ENCODE measurements around the gene DAGLB.
"Not testable (repeated sequence)": the region's sequence is repeated elsewhere in the genome, so short reads cannot be mapped to it uniquely, and the experiment has no call there.

GRCh38 chr7:6378556-6378955 lies 69.2 kb downstream of the DAGLB start:
- TF ChIP-seq POLR2A (IDR thresholded peaks at IDR 0.05; ENCODE audit: low read length); GATA1 (IDR thresholded peaks at IDR 0.05; ENCODE audit: low read depth, low read length): not testable (repeated sequence)

Measured in erythroblast (primary cell).